B cell (primary cell): ENCODE results near the gene DNASE1L2. TPM values are rescaled to one million over a fixed set of nuclear protein-coding genes. Genes with fewer than 3 reads are reported as not detected.

Source experiments
- ATAC-seq: fragments of 200-7000 bp; cut with Tn5 transposase; one replicate; pipeline ENCODE4 v1.10.0; 2021; ENCODE audit warnings: low read depth, mild to moderate bottlenecking, moderate number of reproducible peaks, moderate library complexity
- CTCF ChIA-PET: fragments of 350-600 bp; sonication (Branson Sonifier 250); formaldehyde crosslinking; loops from one replicate; lab custom pipeline; 2021; ENCODE audit warnings: antibody characterized with exemption, inconsistent platforms; lab: Charles Lee
- POLR2A ChIA-PET: fragments of 350-600 bp; sonication (Branson Sonifier 250); formaldehyde crosslinking; loops from one replicate; lab custom pipeline; 2021; ENCODE audit warnings: antibody characterized with exemption; lab: Charles Lee
- DNase-seq: peaks from one replicate; pipeline ENCODE4 v3.0.0; 2013
- H2AFZ ChIP-seq: 2 replicates; pipeline ENCODE4 v1.6.1; 2012; ENCODE audit warnings: mild to moderate bottlenecking, low read depth, low read length; ENCODE audit not compliant: insufficient read depth, poor library complexity, severe bottlenecking
- H3K27ac ChIP-seq, 2 donors: 1 replicate in 1 of 2; 2 replicates in 1 of 2; pipeline ENCODE4 v1.5.1; 2012 to 2013; ENCODE audit warnings: low read length in 2 of 2, mild to moderate bottlenecking in 2 of 2, moderate library complexity in 1 of 2
- H3K27me3 ChIP-seq, 4 experiments: fragments of 200-600 bp in 1 of 4; sonication (generic) in 1 of 4; replicated peaks in 1 of 4; 1 replicate in 2 of 4; 2 replicates in 2 of 4; pipeline versions ENCODE4 v1.6.1 to v1.7.0; 2013 to 2016; ENCODE audit warnings: low read length in 3 of 4, mild to moderate bottlenecking in 2 of 4, mixed read lengths in 1 of 4, moderate library complexity in 1 of 4; ENCODE audit not compliant: insufficient read depth in 4 of 4, control insufficient read depth in 3 of 4; ENCODE audit errors: control extremely low read depth in 1 of 4
- H3K36me3 ChIP-seq, 2 experiments: replicated peaks in 1 of 2; 1 replicate in 1 of 2; 2 replicates in 1 of 2; pipeline versions ENCODE4 v1.6.1 to v1.7.1; 2013; ENCODE audit warnings: low read length in 1 of 2; ENCODE audit not compliant: insufficient read depth in 2 of 2, control insufficient read depth in 1 of 2; ENCODE audit errors: control extremely low read depth in 1 of 2, extremely low read depth in 1 of 2
- H3K4me1 ChIP-seq, 2 donors: fragments of 200-600 bp in 1 of 2; sonication (generic) in 1 of 2; 1 replicate in 1 of 2; 2 replicates in 1 of 2; pipeline versions ENCODE4 v1.5.1 to v1.6.1; 2013 to 2017; ENCODE audit warnings: low read length in 2 of 2; ENCODE audit not compliant: control insufficient read depth in 2 of 2, insufficient read depth in 2 of 2
- H3K4me2 ChIP-seq: replicated peaks from 2 replicates; pipeline ENCODE3; 2012; ENCODE audit warnings: mild to moderate bottlenecking, low read depth, low read length; ENCODE audit not compliant: poor library complexity, severe bottlenecking
- H3K4me3 ChIP-seq, 5 experiments: fragments of 200-600 bp in 1 of 5; sonication (generic) in 1 of 5; 1 replicate in 3 of 5; 2 replicates in 2 of 5; pipeline versions ENCODE4 v1.5.1 to v1.7.0; 2011 to 2016; ENCODE audit warnings: low read length in 4 of 5, mild to moderate bottlenecking in 4 of 5, low read depth in 2 of 5, control low read depth in 1 of 5, moderate library complexity in 1 of 5; ENCODE audit not compliant: insufficient read depth in 1 of 5; ENCODE audit errors: control extremely low read depth in 1 of 5, extremely low read depth in 1 of 5
- H3K79me2 ChIP-seq: fragments of 200-600 bp; sonication (generic); one replicate; pipeline ENCODE4 v1.6.0; 2016; ENCODE audit warnings: low read length; ENCODE audit not compliant: control insufficient read depth, insufficient read depth
- H3K9ac ChIP-seq: fragments of 200-600 bp; sonication (generic); 2 replicates; pipeline ENCODE4 v1.6.1; 2017; ENCODE audit warnings: mild to moderate bottlenecking, low read length, moderate library complexity
- H3K9me3 ChIP-seq, 3 donors: one replicate each; pipeline versions ENCODE4 v1.6.1 to v1.7.1; 2013; ENCODE audit warnings: low read length in 2 of 3; ENCODE audit not compliant: control insufficient read depth in 2 of 3, insufficient read depth in 1 of 3; ENCODE audit errors: control extremely low read depth in 1 of 3
- H4K20me1 ChIP-seq: 2 replicates; pipeline ENCODE4 v1.6.0; 2012; ENCODE audit warnings: mild to moderate bottlenecking, low read length; ENCODE audit not compliant: insufficient read depth, control insufficient read depth, poor library complexity, severe bottlenecking
- H3K27ac Mint-ChIP-seq: one replicate; pipeline ENCODE4 v1.8.0; 2021; ENCODE audit warnings: mixed read lengths
- H3K27me3 Mint-ChIP-seq: one replicate; pipeline ENCODE4 v1.8.0; 2021; ENCODE audit warnings: mixed read lengths
- H3K4me1 Mint-ChIP-seq: one replicate; pipeline ENCODE4 v1.8.0; 2021; ENCODE audit warnings: mixed read lengths
- H3K4me3 Mint-ChIP-seq: one replicate; pipeline ENCODE4 v1.8.0; 2021; ENCODE audit warnings: mixed read lengths
- H3K9me3 Mint-ChIP-seq: one replicate; pipeline ENCODE4 v1.8.0; 2022; ENCODE audit warnings: mixed read lengths; ENCODE audit not compliant: insufficient read depth
- EZH2 ChIP-seq: IDR thresholded peaks from 2 replicates; pipeline ENCODE4 v1.6.1; 2012; ENCODE audit warnings: borderline replicate concordance, low read depth, mild to moderate bottlenecking, moderate library complexity, low read length; ENCODE audit not compliant: insufficient read depth, poor library complexity, severe bottlenecking
- WGBS: methylation state at CpG from one replicate; pipeline ENCODE4 v1.1.5; 2013; ENCODE audit warnings: missing lambda C conversion rate; ENCODE audit not compliant: insufficient coverage; 5-methylcytosine and 5-hydroxymethylcytosine counted together
- intact Hi-C: fragments of 100-400 bp; cut with micrococcal nuclease; formaldehyde crosslinking; loops from one replicate; pipeline ENCODE4 v1.10.0; 2022
- polyA plus RNA-seq: library from polyadenylated mRNA; depleted of rRNA; stranded (reverse); fragments of >200 nt; gene quantifications from 2 replicates; pipeline ENCODE4 v1.2.3, GENCODE V29; 2012
- total RNA-seq, 2 donors: library from RNA; stranded (reverse); fragments of 120-200 nt in 1 of 2; gene quantifications; 1 replicate in 1 of 2; 2 replicates in 1 of 2; pipeline versions ENCODE4 v1.2.3 to v1.2.4, GENCODE V29; 2013 to 2022
- TF ChIP-seq, protein P1 (sequence below): fragments of 200-600 bp; IDR thresholded peaks from one replicate; pipeline ENCODE4 v1.8.0; 2022; ENCODE audit warnings: antibody characterized with exemption, mild to moderate bottlenecking

Gene DNASE1L2
- total and polyA plus RNA-seq, 2 donors (not counting 1 experiment from before 2014, with no cell fraction given): 1.1 to 1.6 TPM

- Mint-ChIP-seq H3K27ac (no peak within 1 kb of the TSS), H3K9me3 (no peaks in the 10 kb centered on the region), H3K4me1 (peaks cover 10% of the 10 kb centered on the region), H3K27me3 (peaks cover 33% of the 10 kb centered on the region), H3K4me3 (peak within 1 kb of the TSS; percentile 67)
- H3K27ac ChIP-seq: no peak within 1 kb of the TSS
- peaks cover 0 to 6% (median 0%) of the 10 kb centered on the region in 3 donors for H3K9me3 ChIP-seq
- peaks cover 0 to 50% (median 20%) of the 10 kb centered on the region in 4 experiments for H3K27me3 ChIP-seq
- POLR2A ChIA-PET: interaction anchor here (0.5 kb wide), 1 partner anchor 292 kb away, joined by 4 read pairs; no protein-coding TSS in a partner anchor
- H3K4me3 ChIP-seq: peak within 1 kb of the TSS in 3 of 5 experiments; percentile 15 to 44 (median 28)
- WGBS: under 1% methylated on average over 122 of the region's 129 CpGs
- no peaks in the 10 kb centered on the region for H4K20me1 ChIP-seq
- intact Hi-C loops: loop anchor here (10.0 kb wide), 2 partner anchors 148 to 408 kb away; partner anchors contain the start of gene ABCA3
- no peaks in the 10 kb centered on the region for H3K79me2 ChIP-seq
- peak within 1 kb of the TSS; percentile 83 for H3K4me2 ChIP-seq
- CTCF ChIA-PET: interaction anchor here (1.8 to 4.7 kb wide), 2 partner anchors 55 to 73 kb away, joined by 10 to 71 read pairs; partner anchors contain the start of genes ECI1 and RNPS1
- H3K4me1 ChIP-seq: peaks cover 12 to 22% of the 10 kb centered on the region in 2 donors
- peak within 1 kb of the TSS; percentile 47 for H3K9ac ChIP-seq
- H2AFZ ChIP-seq: peak within 1 kb of the TSS; percentile 22
- TF ChIP-seq, protein P1, sequence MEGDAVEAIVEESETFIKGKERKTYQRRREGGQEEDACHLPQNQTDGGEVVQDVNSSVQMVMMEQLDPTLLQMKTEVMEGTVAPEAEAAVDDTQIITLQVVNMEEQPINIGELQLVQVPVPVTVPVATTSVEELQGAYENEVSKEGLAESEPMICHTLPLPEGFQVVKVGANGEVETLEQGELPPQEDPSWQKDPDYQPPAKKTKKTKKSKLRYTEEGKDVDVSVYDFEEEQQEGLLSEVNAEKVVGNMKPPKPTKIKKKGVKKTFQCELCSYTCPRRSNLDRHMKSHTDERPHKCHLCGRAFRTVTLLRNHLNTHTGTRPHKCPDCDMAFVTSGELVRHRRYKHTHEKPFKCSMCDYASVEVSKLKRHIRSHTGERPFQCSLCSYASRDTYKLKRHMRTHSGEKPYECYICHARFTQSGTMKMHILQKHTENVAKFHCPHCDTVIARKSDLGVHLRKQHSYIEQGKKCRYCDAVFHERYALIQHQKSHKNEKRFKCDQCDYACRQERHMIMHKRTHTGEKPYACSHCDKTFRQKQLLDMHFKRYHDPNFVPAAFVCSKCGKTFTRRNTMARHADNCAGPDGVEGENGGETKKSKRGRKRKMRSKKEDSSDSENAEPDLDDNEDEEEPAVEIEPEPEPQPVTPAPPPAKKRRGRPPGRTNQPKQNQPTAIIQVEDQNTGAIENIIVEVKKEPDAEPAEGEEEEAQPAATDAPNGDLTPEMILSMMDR: no peak
- TF ChIP-seq EZH2: no peak
- DNase-seq: peak; percentile 51
- peak; percentile 41 for ATAC-seq
- H3K36me3 ChIP-seq: no peaks in the 10 kb centered on the region
Observed at GRCh38 chr16:2196162-2196980, 39.9 kb upstream of the DNASE1L2 start, which contains the start of gene CASKIN1. Gene CASKIN1, minus strand, starts transcription at chr16:2196605. Its CDS starts 173 bp downstream, at chr16:2196432.
